ENCODE results near the gene ECM1. TPM values are rescaled to one million over a fixed set of nuclear protein-coding genes. Genes with fewer than 3 reads are reported as not detected.

The ECM1 gene
- total RNA-seq, 1 donor from 2014 or later: 1.2 TPM

DNA sequence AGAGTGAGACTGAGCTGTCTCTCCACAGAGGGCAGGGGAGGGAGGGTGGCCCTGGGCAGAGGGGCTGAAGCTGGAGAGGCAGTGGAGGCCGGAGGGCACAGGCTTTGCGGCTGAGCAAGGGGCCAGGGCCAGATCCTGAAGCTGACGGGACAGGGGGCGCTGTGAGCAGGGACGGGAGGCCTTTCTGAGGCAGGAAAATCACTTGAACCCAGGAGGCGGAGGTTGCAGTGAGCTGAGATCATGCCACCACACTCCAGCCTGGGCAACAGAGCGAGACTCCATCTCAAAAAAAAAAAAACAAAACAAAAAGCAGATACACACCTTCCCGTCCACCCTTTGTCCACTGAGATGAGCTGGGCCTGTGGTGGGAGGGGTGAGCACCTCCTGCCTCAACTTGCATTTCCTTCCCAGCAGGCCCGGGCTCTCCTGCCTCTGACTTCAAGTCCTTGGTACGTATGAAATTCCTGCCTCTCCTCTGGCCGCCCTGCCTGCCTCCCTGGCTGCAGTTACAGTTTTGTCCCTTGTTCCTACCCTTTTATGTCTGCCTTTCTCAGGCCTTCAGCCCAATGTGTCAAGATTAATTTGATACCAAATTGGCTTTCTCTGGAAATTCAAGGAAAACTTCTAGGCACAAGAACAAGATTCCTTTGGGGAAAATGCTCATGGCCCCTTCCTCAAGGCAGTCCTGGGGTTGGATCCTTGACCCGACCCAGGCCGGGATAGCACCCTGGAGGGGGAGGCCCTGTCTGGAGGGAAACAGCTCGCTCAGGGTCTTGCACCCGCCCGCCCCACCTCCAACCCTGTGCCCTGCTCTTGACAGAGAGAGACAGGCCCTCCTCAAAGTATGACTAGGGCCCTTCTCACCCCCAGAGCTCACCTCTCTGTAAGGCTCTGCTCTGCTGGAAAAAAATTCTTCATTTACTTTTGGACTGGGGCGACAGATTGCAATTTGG lies 30.1 kb downstream of the ECM1 start:
- intact Hi-C loops (cut with micrococcal nuclease): no loop called here

GRCh38 chr1:150543500-150544143 lies 35.7 kb downstream of the ECM1 start:
- intact Hi-C loops (cut with micrococcal nuclease): no loop called here

DNA sequence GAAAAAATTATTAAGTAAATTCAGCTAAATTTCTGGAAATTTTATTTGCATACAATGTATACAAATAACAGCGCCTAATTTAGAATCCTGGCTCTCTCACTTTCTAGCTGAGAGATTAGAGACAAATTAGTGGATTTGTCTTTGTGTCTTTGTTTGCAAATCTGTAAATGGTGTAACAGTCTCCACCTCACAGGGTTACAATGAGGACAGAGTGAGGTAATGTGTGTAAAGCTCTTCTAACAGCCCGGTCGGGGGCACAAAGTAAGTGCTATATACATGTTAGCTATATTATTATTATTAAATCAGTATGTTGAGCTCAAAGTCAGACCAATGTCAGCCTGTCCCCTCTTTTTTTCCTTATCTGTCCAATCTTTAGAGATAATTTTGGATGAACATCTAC lies 36.3 kb downstream of the ECM1 start:
- intact Hi-C loops (cut with micrococcal nuclease): no loop called here

GRCh38 chr1:150545486-150546032 lies 37.6 kb downstream of the ECM1 start:
- intact Hi-C loops (cut with micrococcal nuclease): no loop called here

DNA sequence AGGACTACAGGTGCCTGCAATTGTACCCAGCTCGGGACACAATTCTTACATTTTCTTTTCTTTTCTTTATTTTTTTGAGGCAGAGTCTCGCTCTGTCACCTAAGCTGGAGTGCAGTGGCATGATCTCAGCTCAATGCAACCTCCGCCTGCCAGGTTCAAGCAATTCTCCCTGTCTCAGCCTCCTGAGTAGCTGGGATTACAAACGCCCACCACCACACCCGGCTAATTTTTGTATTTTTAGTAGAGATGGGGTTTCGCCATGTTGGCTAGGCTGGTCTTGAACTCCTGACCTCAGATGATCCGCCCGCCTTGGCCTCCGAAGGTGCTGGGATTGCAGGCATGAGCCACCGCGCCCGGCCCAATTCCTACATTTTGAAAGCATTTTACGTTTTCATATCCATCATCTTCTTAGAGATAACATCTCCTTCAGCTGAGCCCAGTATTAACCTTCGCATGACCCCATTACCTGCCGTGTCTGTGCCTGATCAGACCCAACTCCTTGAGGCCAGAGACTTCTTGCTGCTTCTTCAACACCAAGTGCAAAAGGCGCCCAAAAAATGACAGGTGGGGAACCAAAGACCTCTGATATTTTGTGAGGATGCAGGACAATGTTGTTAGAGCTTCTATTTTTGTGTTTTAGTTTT lies 38.5 kb downstream of the ECM1 start:
- intact Hi-C loops (cut with micrococcal nuclease): no loop called here

DNA sequence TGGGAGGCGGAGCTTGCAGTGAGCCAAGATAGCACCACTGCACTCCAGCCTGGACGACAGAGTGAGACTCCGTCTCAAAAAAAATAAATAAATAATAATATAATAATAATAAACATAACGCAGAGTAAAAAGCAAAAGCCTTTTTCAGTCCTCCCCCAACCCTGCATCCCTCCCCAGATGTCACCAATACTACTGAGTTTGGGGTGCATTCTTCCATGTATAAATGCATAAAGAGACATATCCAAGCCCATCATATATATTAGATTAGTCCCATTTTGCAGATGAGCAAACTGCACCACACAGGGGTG lies 40.4 kb downstream of the ECM1 start:
- intact Hi-C loops (cut with micrococcal nuclease): no loop called here

- intact Hi-C loops (cut with micrococcal nuclease): no loop called here
Measured at GRCh38 chr1:150548632-150549495, 41.0 kb downstream of the ECM1 start, which contains the start of gene ADAMTSL4. TSS of gene ADAMTSL4 (plus strand) at chr1:150549408. CDS start at chr1:150552289, 2,881 bp downstream.

DNA sequence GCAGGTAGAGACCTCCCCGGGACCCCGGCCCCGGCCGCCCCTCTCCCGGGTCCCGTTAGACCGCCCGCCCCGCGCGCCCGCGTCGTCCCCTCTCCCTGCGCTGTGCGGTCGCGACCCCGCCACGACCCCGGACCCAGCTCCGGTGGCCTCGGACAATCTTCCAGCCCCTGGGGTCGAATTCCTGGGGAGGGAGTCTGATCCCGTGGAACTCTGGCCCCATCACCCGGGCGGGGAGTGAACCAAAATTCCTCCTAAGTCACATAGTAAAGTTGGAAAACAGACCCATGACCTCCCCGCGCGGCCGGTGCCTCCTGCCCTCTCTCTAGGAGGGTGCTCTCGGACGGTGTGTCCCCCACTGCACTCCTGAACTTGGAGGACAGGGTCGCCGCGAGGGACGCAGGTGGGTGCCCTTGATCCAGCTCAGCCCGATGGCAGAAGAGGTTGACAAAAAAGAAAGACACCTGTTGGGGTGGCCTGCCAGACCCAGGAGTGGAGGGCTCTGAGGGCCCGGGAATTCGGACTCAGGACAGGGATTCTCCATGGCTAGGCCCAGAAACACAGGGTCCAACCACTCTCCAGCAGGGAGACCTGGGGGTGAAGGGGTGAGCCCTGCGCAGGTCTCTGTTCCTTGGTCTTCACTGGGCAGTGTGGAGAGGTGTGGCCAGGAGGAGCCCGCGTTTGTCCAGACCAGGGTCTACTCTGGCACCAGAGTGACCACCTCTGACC lies 41.8 kb downstream of the ECM1 start:
- intact Hi-C loops (cut with micrococcal nuclease): no loop called here

GRCh38 chr1:150550222-150551050 lies 42.5 kb downstream of the ECM1 start:
- intact Hi-C loops (cut with micrococcal nuclease): no loop called here

GRCh38 chr1:150551051-150551783 lies 43.3 kb downstream of the ECM1 start:
- intact Hi-C loops (cut with micrococcal nuclease): no loop called here

DNA sequence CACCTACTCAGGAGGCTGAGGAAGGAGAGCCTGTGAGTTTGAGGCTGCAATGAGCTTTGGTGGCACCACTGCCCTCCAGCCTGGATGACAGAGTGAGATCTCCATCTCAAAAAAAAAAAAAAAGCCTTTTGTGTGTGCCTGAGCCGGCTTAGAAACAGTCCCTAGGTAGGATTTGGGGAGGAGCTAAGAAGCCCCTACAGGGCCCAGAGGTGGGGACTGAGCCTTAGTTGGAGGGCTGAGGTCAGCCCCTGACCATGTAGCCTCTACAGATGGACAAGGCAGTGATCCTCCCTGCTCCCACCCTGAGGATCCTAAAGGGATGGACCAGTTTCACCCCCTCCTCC lies 43.8 kb downstream of the ECM1 start:
- intact Hi-C loops (cut with micrococcal nuclease): no loop called here

GRCh38 chr1:150552128-150552910 lies 44.4 kb downstream of the ECM1 start:
- intact Hi-C loops (cut with micrococcal nuclease): no loop called here

- intact Hi-C loops (cut with micrococcal nuclease): no loop called here
Measured at GRCh38 chr1:150552911-150553289, 45.0 kb downstream of the ECM1 start.

DNA sequence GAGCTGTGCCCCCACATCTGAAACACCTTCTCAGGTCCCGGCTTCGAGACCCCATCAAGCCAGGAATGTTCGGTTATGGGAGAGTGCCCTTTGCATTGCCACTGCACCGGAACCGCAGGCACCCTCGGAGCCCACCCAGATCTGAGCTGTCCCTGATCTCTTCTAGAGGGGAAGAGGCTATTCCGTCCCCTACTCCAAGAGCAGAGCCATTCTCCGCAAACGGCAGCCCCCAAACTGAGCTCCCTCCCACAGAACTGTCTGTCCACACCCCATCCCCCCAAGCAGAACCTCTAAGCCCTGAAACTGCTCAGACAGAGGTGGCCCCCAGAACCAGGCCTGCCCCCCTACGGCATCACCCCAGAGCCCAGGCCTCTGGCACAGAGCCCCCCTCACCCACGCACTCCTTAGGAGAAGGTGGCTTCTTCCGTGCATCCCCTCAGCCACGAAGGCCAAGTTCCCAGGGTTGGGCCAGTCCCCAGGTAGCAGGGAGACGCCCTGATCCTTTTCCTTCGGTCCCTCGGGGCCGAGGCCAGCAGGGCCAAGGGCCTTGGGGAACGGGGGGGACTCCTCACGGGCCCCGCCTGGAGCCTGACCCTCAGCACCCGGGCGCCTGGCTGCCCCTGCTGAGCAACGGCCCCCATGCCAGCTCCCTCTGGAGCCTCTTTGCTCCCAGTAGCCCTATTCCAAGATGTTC lies 45.6 kb downstream of the ECM1 start:
- intact Hi-C loops (cut with micrococcal nuclease): no loop called here

DNA sequence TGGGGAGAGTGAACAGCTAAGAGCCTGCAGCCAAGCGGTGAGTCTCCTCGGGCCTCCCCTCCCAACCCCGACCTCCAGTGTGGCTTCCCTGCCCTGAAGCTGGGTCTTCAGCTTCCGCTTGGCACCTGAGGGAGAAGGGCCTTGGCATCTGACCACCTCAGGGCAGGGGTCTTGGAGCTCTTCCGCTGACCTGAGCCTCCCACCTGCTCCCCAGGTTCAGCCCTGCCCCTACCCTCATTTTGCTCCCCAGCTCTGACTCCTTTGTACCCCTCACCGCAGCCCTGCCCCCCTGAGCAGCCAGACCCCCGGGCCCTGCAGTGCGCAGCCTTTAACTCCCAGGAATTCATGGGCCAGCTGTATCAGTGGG lies 46.2 kb downstream of the ECM1 start:
- intact Hi-C loops (cut with micrococcal nuclease): no loop called here

- intact Hi-C loops (cut with micrococcal nuclease): no loop called here
Measured at GRCh38 chr1:150555198-150555970, 47.5 kb downstream of the ECM1 start.

Data from T-helper 2 cell treated with Interferon-gamma antibody and Interleukin-4, amounts not matched to agents 100 ng/mL and 5 ng/mL, for 36 hours (primary cell).